ENCODE results near the gene MYO1A.

The MYO1A gene

DNA sequence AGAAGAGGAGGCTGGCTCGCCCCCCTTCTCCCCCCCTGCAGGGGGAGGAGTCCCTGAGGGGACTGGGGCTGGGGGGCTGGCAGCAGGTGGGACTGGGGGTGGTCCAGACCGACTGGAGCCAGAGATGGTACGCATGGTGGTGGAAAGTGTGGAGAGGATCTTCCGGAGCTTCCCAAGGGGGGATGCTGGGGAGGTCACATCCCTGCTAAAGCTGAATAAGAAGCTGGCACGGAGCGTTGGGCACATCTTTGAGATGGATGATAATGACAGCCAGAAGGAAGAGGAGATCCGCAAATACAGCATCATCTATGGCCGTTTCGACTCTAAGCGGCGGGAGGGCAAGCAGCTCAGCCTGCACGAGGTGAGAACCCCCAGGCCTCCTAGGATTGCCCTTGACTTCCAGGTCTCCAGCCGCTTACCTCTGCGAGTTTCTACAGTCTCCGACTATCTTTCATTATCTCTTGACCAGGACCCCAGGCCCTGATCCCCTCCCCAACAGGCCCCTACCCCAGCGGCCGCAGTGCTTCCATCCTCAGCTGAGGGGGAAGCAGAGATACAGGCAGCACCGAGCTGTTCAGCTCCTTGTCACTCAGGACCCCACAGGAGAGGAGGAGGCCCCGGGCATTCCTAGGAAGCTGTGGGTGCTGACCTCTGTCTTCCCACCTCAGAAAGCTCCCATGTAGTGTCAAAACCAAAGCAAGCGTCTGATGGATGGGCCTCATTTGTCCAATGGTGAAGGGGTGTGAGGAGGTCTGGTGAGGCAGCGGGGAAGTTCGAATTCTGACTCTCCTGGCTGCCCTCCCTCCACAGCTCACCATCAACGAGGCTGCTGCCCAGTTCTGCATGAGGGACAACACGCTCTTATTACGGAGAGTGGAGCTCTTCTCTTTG, 42.0 kb upstream of the MYO1A start:
- H3K9me3 ChIP-seq (ENCODE audit: control insufficient read depth, low read length) = no peaks in the 10 kb centered on the region
- peaks cover 31% of the 10 kb centered on the region for H3K4me1 ChIP-seq (ENCODE audit: control insufficient read depth, insufficient read depth, low read length)
- H3K4me3 ChIP-seq (ENCODE audit: low read length) = no peak overlapping the region
- H3K27me3 ChIP-seq (ENCODE audit: control insufficient read depth, insufficient read depth, low read length) = no peaks in the 10 kb centered on the region
- H3K36me3 ChIP-seq (ENCODE audit: control insufficient read depth, insufficient read depth, low read length) = peaks cover 8% of the 10 kb centered on the region
- no peak overlapping the region for H3K9ac ChIP-seq (ENCODE audit: low read length)

DNA sequence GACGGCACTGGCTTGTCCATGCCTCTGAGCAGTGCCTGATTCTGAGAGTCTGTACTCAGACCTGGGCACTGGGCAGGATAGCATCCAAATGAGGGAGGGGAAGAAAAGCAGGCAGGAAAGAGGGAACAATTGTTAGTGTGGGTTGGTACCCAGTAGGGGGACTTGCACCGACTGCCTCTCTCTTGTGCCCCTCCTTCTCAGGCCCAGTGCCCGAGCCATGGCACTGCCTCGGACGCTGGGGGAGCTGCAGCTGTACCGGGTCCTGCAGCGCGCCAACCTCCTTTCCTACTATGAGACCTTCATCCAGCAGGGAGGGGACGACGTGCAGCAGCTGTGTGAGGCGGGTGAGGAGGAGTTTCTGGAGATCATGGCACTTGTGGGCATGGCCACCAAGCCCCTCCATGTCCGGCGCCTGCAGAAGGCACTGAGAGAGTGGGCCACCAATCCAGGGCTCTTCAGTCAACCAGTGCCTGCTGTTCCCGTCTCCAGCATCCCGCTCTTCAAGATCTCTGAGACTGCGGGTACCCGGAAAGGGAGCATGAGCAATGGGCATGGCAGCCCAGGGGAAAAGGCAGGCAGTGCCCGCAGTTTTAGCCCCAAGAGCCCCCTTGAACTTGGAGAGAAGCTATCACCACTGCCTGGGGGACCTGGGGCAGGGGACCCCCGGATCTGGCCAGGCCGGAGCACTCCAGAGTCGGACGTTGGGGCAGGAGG, 41.2 kb upstream of the MYO1A start:
- H3K36me3 ChIP-seq (ENCODE audit: control insufficient read depth, insufficient read depth, low read length) = no peaks in the 10 kb centered on the region
- no peaks in the 10 kb centered on the region for H3K9me3 ChIP-seq (ENCODE audit: control insufficient read depth, low read length)
- H3K9ac ChIP-seq (ENCODE audit: low read length) = no peak overlapping the region
- no peaks in the 10 kb centered on the region for H3K27me3 ChIP-seq (ENCODE audit: control insufficient read depth, insufficient read depth, low read length)
- no peak overlapping the region for H3K4me3 ChIP-seq (ENCODE audit: low read length)
- H3K4me1 ChIP-seq (ENCODE audit: control insufficient read depth, insufficient read depth, low read length) = peaks cover 31% of the 10 kb centered on the region

DNA sequence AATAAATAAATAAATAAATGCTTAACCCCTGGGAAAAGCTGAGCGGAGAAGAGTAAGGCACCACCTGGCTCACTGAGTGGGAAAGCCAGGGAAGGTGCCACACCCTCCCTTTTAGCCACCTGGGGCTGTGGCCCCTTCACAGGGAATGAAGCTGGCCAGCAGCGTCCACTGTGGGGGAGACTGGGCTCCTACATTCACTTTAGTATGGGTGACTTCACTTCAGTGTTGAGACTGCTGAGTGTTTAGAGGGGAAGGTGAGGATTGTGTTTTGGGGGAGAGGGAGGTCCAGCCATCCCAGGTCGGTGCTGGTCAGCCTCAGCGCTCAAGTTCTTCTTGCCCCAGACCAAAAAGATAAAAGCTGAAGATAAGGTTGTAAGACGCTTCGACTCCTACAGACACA, 40.6 kb upstream of the MYO1A start:
- Histone ChIP-seq H3K27me3 (ENCODE audit: control insufficient read depth, insufficient read depth, low read length) (no peaks in the 10 kb centered on the region), H3K4me3 (ENCODE audit: low read length) (no peak overlapping the region), H3K4me1 (ENCODE audit: control insufficient read depth, insufficient read depth, low read length) (peaks cover 31% of the 10 kb centered on the region), H3K9ac (ENCODE audit: low read length) (peak overlapping the region; percentile 3), H3K36me3 (ENCODE audit: control insufficient read depth, insufficient read depth, low read length) (no peaks in the 10 kb centered on the region), H3K9me3 (ENCODE audit: control insufficient read depth, low read length) (no peaks in the 10 kb centered on the region)

GRCh38 chr12:57089271-57090245, 39.6 kb upstream of the MYO1A start:
- no peaks in the 10 kb centered on the region for H3K36me3 ChIP-seq (ENCODE audit: control insufficient read depth, insufficient read depth, low read length)
- H3K9ac ChIP-seq (ENCODE audit: low read length) = peak overlapping the region; percentile 54
- peaks cover 31% of the 10 kb centered on the region for H3K4me1 ChIP-seq (ENCODE audit: control insufficient read depth, insufficient read depth, low read length)
- H3K27me3 ChIP-seq (ENCODE audit: control insufficient read depth, insufficient read depth, low read length) = no peaks in the 10 kb centered on the region
- H3K9me3 ChIP-seq (ENCODE audit: control insufficient read depth, low read length) = no peaks in the 10 kb centered on the region
- H3K4me3 ChIP-seq (ENCODE audit: low read length) = peak overlapping the region; percentile 22

DNA sequence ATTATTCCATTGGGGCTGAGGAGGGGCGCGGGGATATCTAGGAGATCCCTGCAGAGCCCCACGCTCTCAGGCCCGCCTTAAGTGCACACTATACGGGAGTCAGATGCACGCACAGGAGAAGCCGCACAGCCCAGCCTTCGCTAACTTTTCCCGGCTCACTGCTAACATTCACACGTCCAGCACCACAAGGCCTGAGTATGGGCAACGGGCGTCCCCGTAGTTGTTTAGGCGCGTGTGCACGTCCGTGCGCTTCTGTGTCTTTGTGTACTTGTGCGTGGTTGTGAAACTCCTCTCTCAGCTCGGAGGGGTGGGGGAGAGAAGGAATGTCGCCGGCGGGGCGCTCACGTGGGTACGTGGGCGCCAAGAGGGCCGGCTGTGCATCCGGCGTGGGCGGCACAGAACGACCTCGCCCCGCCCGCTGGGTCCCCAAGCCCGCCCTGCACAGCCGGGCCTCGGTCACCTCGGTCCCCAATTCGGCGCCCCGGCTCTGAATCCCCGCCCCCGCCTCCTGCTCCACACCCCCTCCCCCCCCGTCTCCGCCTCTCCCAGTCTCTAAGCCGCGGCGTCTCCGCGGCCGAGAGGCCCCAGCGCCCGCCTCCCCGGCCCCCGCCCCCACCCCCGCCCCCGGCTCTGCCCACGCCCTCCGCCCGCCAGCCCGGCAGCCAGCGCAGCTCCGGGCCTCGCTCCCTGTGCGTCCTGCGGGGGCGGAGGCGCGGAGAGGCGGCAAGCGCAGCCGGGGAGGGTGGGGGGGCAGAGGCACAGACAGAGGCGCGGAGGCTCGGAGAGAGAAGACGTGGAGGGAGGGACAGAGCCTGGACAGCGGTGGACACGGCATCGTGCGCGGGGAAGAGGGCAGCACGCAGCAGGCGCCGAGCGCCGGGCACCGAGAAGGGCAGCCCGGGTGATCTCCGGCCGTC, 38.7 kb upstream of the MYO1A start, which contains the start of gene NAB2:
NAB2 (plus strand) TSS at position 761 of the 917 bp plus-strand sequence. CDS start 158 bp downstream, outside the sequence.
- Histone ChIP-seq H3K9me3 (ENCODE audit: control insufficient read depth, low read length) (no peaks in the 10 kb centered on the region), H3K4me1 (ENCODE audit: control insufficient read depth, insufficient read depth, low read length) (peaks cover 31% of the 10 kb centered on the region), H3K27me3 (ENCODE audit: control insufficient read depth, insufficient read depth, low read length) (no peaks in the 10 kb centered on the region), H3K9ac (ENCODE audit: low read length) (peak within 1 kb of the TSS; percentile 76), H3K4me3 (ENCODE audit: low read length) (peak within 1 kb of the TSS; percentile 43), H3K36me3 (ENCODE audit: control insufficient read depth, insufficient read depth, low read length) (no peaks in the 10 kb centered on the region)

DNA sequence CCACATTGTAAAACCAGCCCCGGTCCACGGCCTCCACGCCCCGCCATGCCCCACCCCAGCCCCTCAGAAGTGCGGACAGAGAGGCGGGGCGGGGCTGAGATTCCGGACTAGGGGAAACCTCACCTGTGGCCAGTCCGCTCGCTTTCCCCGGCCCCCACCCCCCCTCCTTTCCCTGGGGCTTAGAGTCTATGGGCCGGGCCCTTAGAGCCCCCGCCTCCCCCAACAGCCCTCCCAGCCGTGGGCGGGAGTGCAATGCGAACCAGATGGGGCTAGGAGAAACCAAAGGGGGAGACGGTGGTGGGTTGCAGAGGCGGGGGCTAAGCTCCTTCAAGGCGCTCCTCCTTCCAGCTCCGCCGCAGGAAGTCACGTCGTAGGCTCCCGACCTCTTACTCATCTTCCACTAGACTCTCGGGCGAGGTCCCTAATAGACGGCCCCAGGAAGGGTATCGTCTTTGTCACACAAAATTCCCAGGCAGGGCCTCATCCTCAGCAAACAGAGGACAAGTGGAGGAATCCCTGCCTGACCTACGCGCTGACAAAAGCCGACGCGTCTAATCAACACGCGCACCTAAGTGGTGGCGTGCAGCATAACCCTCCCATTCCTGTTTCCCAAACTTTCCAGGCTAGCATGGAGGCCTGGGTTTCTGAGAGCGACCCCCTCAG, 37.9 kb upstream of the MYO1A start:
- H3K4me3 ChIP-seq (ENCODE audit: low read length) = peak overlapping the region; percentile 43
- H3K4me1 ChIP-seq (ENCODE audit: control insufficient read depth, insufficient read depth, low read length) = peaks cover 31% of the 10 kb centered on the region
- no peaks in the 10 kb centered on the region for H3K9me3 ChIP-seq (ENCODE audit: control insufficient read depth, low read length)
- peak overlapping the region; percentile 76 for H3K9ac ChIP-seq (ENCODE audit: low read length)
- H3K27me3 ChIP-seq (ENCODE audit: control insufficient read depth, insufficient read depth, low read length) = no peaks in the 10 kb centered on the region
- H3K36me3 ChIP-seq (ENCODE audit: control insufficient read depth, insufficient read depth, low read length) = no peaks in the 10 kb centered on the region

DNA sequence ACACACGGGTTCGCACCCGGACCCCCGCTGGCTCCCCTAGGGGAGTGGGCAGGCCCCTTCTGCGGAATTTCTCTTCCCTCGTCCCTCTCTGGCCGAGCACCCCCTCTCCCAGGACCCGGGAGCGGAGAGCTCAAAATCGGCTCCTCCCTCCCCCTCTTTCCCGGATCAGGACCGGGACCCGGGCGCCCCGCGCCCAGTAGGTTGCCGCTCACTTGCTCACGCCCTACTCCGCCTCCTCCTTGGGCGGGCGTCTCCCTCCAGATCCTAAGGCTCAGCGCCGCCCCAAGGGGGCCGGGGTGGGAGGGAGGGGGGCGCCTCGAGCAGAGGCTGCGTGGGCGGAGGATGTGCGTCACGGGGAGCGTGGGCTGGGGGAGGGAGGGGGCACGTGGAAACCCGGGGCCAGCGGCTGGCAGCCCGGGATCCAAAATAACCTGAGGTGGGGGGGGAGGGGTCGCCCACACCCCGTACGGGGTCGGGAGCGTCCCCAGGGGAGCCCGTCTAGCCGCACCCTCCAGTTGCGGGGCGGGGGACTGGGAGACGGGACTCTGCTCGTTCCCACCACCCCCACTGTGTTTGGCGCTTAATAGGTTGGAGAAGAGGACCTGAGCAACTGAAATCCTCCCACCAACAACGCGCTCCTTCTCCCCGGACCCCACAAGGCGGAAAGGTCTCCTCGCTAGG, 37.2 kb upstream of the MYO1A start:
- Histone ChIP-seq H3K4me1 (ENCODE audit: control insufficient read depth, insufficient read depth, low read length) (peaks cover 27% of the 10 kb centered on the region), H3K9me3 (ENCODE audit: control insufficient read depth, low read length) (no peaks in the 10 kb centered on the region), H3K36me3 (ENCODE audit: control insufficient read depth, insufficient read depth, low read length) (no peaks in the 10 kb centered on the region), H3K27me3 (ENCODE audit: control insufficient read depth, insufficient read depth, low read length) (no peaks in the 10 kb centered on the region), H3K4me3 (ENCODE audit: low read length) (peak overlapping the region; percentile 60), H3K9ac (ENCODE audit: low read length) (peak overlapping the region; percentile 79)

DNA sequence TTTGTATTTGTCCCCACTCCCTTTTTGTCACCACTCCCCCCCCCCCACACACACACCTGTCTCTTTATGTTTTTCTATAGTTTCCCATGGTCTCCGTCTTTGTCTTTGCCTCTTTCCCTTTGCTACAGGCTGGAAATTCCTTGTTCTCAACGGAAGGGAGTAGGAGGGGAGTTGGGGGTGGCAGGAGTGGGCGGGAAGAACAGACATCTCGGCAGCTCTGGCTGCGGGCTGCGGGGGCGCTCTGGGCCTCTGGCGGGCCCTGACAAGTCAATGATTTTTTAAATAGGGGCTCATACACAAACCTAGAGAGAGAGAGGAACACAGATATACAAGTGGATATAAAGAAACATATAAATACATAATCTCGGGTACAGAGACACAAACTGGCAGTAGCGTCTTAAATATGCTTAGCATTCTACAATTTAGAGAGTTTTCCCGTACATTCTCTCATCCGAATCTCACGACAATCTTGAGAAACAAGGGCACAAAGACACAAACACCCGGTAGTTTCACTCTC, 36.6 kb upstream of the MYO1A start:
- no peaks in the 10 kb centered on the region for H3K9me3 ChIP-seq (ENCODE audit: control insufficient read depth, low read length)
- peak overlapping the region; percentile 60 for H3K4me3 ChIP-seq (ENCODE audit: low read length)
- H3K36me3 ChIP-seq (ENCODE audit: control insufficient read depth, insufficient read depth, low read length) = no peaks in the 10 kb centered on the region
- peaks cover 24% of the 10 kb centered on the region for H3K4me1 ChIP-seq (ENCODE audit: control insufficient read depth, insufficient read depth, low read length)
- no peaks in the 10 kb centered on the region for H3K27me3 ChIP-seq (ENCODE audit: control insufficient read depth, insufficient read depth, low read length)
- H3K9ac ChIP-seq (ENCODE audit: low read length) = peak overlapping the region; percentile 79

GRCh38 chr12:57085999-57086492, 36.1 kb upstream of the MYO1A start:
- H3K36me3 ChIP-seq (ENCODE audit: control insufficient read depth, insufficient read depth, low read length) = no peaks in the 10 kb centered on the region
- H3K4me3 ChIP-seq (ENCODE audit: low read length) = no peak overlapping the region
- peak overlapping the region; percentile 79 for H3K9ac ChIP-seq (ENCODE audit: low read length)
- H3K27me3 ChIP-seq (ENCODE audit: control insufficient read depth, insufficient read depth, low read length) = no peaks in the 10 kb centered on the region
- H3K4me1 ChIP-seq (ENCODE audit: control insufficient read depth, insufficient read depth, low read length) = peaks cover 18% of the 10 kb centered on the region
- no peaks in the 10 kb centered on the region for H3K9me3 ChIP-seq (ENCODE audit: control insufficient read depth, low read length)

DNA sequence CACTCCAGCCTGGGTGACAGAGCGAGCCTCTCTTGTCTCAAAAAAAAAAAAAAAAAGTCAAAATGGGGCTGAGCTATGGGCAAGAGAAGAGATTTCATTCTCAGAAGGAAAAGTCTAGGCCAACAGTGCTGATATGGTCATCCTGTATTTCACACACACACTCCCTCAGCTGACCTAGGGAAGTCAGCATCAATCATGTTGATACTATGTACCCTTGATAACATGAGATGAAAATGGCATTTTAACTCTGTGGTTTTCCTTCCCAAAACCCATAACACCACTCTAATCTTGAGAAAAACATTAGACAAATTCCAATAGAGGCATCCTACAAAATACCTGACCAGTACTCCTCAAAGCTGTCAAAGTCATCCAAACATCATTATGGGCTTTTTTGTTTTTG, 30.9 kb upstream of the MYO1A start:
- no peak overlapping the region for H3K4me3 ChIP-seq (ENCODE audit: low read length)
- no peaks in the 10 kb centered on the region for H3K36me3 ChIP-seq (ENCODE audit: control insufficient read depth, insufficient read depth, low read length)
- H3K9ac ChIP-seq (ENCODE audit: low read length) = no peak overlapping the region
- H3K4me1 ChIP-seq (ENCODE audit: control insufficient read depth, insufficient read depth, low read length) = peaks cover 6% of the 10 kb centered on the region
- H3K27me3 ChIP-seq (ENCODE audit: control insufficient read depth, insufficient read depth, low read length) = no peaks in the 10 kb centered on the region
- H3K9me3 ChIP-seq (ENCODE audit: control insufficient read depth, low read length) = no peaks in the 10 kb centered on the region
